Body of pancreas (tissue), 4 donors: ENCODE data around the gene SLC25A33.

Source experiments
- POLR2A ChIP-seq, 3 donors: fragments of 450-650 bp; IDR thresholded peaks; one replicate each; pipeline ENCODE4 v1.6.1; 2016; ENCODE audit warnings: antibody characterized with exemption in 3 of 3, mild to moderate bottlenecking in 2 of 3
- TF ChIP-seq, protein P1 (sequence below), 7 experiments: fragments of 450-650 bp in 4 of 7; fragments of 200-600 bp in 3 of 7; sonication (generic) in 3 of 7; IDR thresholded peaks; one replicate each; pipeline ENCODE4 v1.5.1; 2016 to 2019; ENCODE audit warnings: antibody characterized with exemption in 7 of 7

- no peak for TF ChIP-seq POLR2A (IDR thresholded peaks at IDR 0.05)
- TF ChIP-seq, protein P1, sequence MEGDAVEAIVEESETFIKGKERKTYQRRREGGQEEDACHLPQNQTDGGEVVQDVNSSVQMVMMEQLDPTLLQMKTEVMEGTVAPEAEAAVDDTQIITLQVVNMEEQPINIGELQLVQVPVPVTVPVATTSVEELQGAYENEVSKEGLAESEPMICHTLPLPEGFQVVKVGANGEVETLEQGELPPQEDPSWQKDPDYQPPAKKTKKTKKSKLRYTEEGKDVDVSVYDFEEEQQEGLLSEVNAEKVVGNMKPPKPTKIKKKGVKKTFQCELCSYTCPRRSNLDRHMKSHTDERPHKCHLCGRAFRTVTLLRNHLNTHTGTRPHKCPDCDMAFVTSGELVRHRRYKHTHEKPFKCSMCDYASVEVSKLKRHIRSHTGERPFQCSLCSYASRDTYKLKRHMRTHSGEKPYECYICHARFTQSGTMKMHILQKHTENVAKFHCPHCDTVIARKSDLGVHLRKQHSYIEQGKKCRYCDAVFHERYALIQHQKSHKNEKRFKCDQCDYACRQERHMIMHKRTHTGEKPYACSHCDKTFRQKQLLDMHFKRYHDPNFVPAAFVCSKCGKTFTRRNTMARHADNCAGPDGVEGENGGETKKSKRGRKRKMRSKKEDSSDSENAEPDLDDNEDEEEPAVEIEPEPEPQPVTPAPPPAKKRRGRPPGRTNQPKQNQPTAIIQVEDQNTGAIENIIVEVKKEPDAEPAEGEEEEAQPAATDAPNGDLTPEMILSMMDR (IDR thresholded peaks at IDR 0.05): no peak
These were observed 67.2 kb downstream of the SLC25A33 start for GRCh38 chr1:9606458-9606857.
